Liver (tissue), 3 donors: ENCODE measurements around the gene FGF14.

Source experiments
- ATF3 ChIP-seq: IDR thresholded peaks from 2 replicates; pipeline ENCODE4 v1.6.1; 2016; ENCODE audit warnings: antibody characterized with exemption
- CTCF ChIP-seq: fragments of 150-350 bp; IDR thresholded peaks from 2 replicates; pipeline ENCODE4 v1.5.1; 2017; ENCODE audit warnings: improper control_type of control experiment, low read depth, low read length; ENCODE audit not compliant: missing input control
- GABPA ChIP-seq, 2 donors: IDR thresholded peaks in 1 of 2; conservative IDR thresholded peaks in 1 of 2; 2 replicates each; pipeline ENCODE4 v1.6.1; 2016; ENCODE audit warnings: antibody characterized with exemption in 2 of 2, mild to moderate bottlenecking in 1 of 2, moderate library complexity in 1 of 2
- MAX ChIP-seq: IDR thresholded peaks from 2 replicates; pipeline ENCODE4 v1.6.1; 2016; ENCODE audit warnings: antibody characterized with exemption
- RAD21 ChIP-seq, 2 donors: IDR thresholded peaks; 2 replicates each; pipeline ENCODE4 v1.6.1; 2016; ENCODE audit warnings: antibody characterized with exemption in 2 of 2, mild to moderate bottlenecking in 2 of 2
- REST ChIP-seq: IDR thresholded peaks from 2 replicates; pipeline ENCODE4 v1.6.1; 2016; ENCODE audit warnings: antibody characterized with exemption, mild to moderate bottlenecking
- RXRA ChIP-seq, 2 donors: IDR thresholded peaks; 2 replicates each; pipeline ENCODE4 v1.6.1; 2017 to 2018; ENCODE audit warnings: antibody characterized with exemption in 2 of 2, mild to moderate bottlenecking in 1 of 2
- TAF1 ChIP-seq: conservative IDR thresholded peaks from 2 replicates; pipeline ENCODE4 v1.6.1; 2016; ENCODE audit warnings: antibody characterized with exemption, mild to moderate bottlenecking
- ZBTB33 ChIP-seq: IDR thresholded peaks from 2 replicates; pipeline ENCODE4 v1.6.1; 2016; ENCODE audit warnings: antibody characterized with exemption
- donor health status: healthy.
- donor health status: healthy.

- no peak for TF ChIP-seq CTCF
- TF ChIP-seq ZBTB33: no peak
- no peak for TF ChIP-seq REST
- no peak for TF ChIP-seq ATF3
- TF ChIP-seq MAX: no peak
- TF ChIP-seq RXRA (IDR thresholded peaks at IDR 0.05): no peak
- TF ChIP-seq TAF1: no peak
- TF ChIP-seq RAD21 (IDR thresholded peaks at IDR 0.05): no peak
- TF ChIP-seq GABPA (IDR thresholded peaks at IDR 0.05 in 1 of 2, conservative IDR thresholded peaks at IDR 0.05 in 1 of 2): no peak
Observed at GRCh38 chr13:102260256-102260655, 141.6 kb downstream of the FGF14 start.
